Endothelial cell of umbilical vein (primary cell): ENCODE results near the gene LCT. TPM values are rescaled to one million over a fixed set of nuclear protein-coding genes. Genes with fewer than 3 reads are reported as not detected.

Experiments used
- BruUV-seq: library from RNA; stranded (reverse); fragments of 400-500 nt; replicated peaks from 2 replicates; lab custom pipeline; 2021; lab: Mats Ljungman, UMichigan
- CTCF ChIA-PET: fragments of 300-600, 350-600 bp; sonication (Branson Sonifier 250); formaldehyde crosslinking; loops from one replicate; lab custom pipeline; 2021; ENCODE audit warnings: antibody characterized with exemption, inconsistent platforms; lab: Charles Lee
- POLR2A ChIA-PET: fragments of 300-600, 350-600 bp; sonication (Branson Sonifier 250); formaldehyde crosslinking; loops from one replicate; lab custom pipeline; 2021; ENCODE audit warnings: antibody characterized with exemption, inconsistent platforms; lab: Charles Lee
- DNase-seq: peaks from one replicate; pipeline ENCODE4 v3.0.0-alpha.2; 2011; ENCODE audit warnings: low read depth, low spot score
- FAIRE-seq: peaks from 2 replicates; lab custom pipeline; 2011; peaks lifted over from hg19 to GRCh38; lab: Jason Lieb, UNC
- H2AFZ ChIP-seq: 2 replicates; pipeline ENCODE4 v1.6.0; 2012; ENCODE audit warnings: low read depth, low read length, control low read depth, inconsistent platforms
- H3K27ac ChIP-seq: 2 replicates; pipeline ENCODE4 v1.5.1; 2011; ENCODE audit warnings: low read depth, mild to moderate bottlenecking, control low read depth, low read length, moderate library complexity; ENCODE audit not compliant: insufficient read depth
- H3K27me3 ChIP-seq, 2 experiments: 2 replicates each; pipeline versions ENCODE4 v1.6.0 to v1.6.1; 2011; ENCODE audit warnings: low read length in 2 of 2, mixed read lengths in 1 of 2; ENCODE audit not compliant: control insufficient read depth in 2 of 2, insufficient read depth in 2 of 2
- H3K36me3 ChIP-seq, 2 experiments: 2 replicates in 1 of 2; 3 replicates in 1 of 2; pipeline ENCODE4 v1.5.1; 2011; ENCODE audit warnings: low read length in 2 of 2, mild to moderate bottlenecking in 1 of 2, moderate library complexity in 1 of 2; ENCODE audit not compliant: control insufficient read depth in 2 of 2, insufficient read depth in 2 of 2; ENCODE audit errors: extremely low read depth in 1 of 2
- H3K4me1 ChIP-seq: 3 replicates; pipeline ENCODE4 v1.5.1; 2011; ENCODE audit warnings: mild to moderate bottlenecking, low read length; ENCODE audit not compliant: control insufficient read depth, insufficient read depth; ENCODE audit errors: extremely low read depth
- H3K4me2 ChIP-seq: 2 replicates; pipeline ENCODE4 v1.6.1; 2011; ENCODE audit warnings: low read length, control low read depth, mixed read lengths; ENCODE audit not compliant: insufficient read depth
- H3K4me3 ChIP-seq, 3 experiments: fragments of 200-600 bp in 1 of 3; sonication (generic), shearing (Covaris generic) in 1 of 3; replicated peaks in 1 of 3; 2 replicates each; pipeline ENCODE4 v1.5.1; 2011 to 2016; ENCODE audit warnings: control low read depth in 3 of 3, low read length in 3 of 3, mild to moderate bottlenecking in 2 of 3, inconsistent platforms in 1 of 3, low read depth in 1 of 3, moderate library complexity in 1 of 3; ENCODE audit not compliant: insufficient read depth in 1 of 3
- H3K79me2 ChIP-seq: 2 replicates; pipeline ENCODE4 v1.6.0; 2012; ENCODE audit warnings: low read length, inconsistent platforms; ENCODE audit not compliant: control insufficient read depth, insufficient read depth
- H3K9ac ChIP-seq: replicated peaks from 2 replicates; pipeline ENCODE3; 2011; ENCODE audit warnings: low read length, control low read depth; ENCODE audit not compliant: insufficient read depth; ENCODE audit errors: extremely low read depth
- H3K9me1 ChIP-seq: replicated peaks from 3 replicates; pipeline ENCODE4 v1.6.0; 2011; ENCODE audit warnings: mild to moderate bottlenecking, low read length; ENCODE audit not compliant: control insufficient read depth, insufficient read depth; ENCODE audit errors: extremely low read depth
- H3K9me3 ChIP-seq: replicated peaks from 2 replicates; pipeline ENCODE4 v1.5.1; 2012; ENCODE audit warnings: low read length, inconsistent platforms; ENCODE audit not compliant: control insufficient read depth, insufficient read depth
- H4K20me1 ChIP-seq: replicated peaks from 2 replicates; pipeline ENCODE3; 2011; ENCODE audit warnings: mild to moderate bottlenecking, low read length; ENCODE audit not compliant: control insufficient read depth, insufficient read depth; ENCODE audit errors: extremely low read depth
- EZH2 ChIP-seq: IDR thresholded peaks from 2 replicates; pipeline ENCODE4 v1.6.1; 2012; ENCODE audit warnings: borderline replicate concordance, low read depth, mild to moderate bottlenecking, moderate library complexity, low read length, inconsistent platforms; ENCODE audit not compliant: severe bottlenecking
- FOS ChIP-seq: IDR thresholded peaks from 2 replicates; pipeline ENCODE4 v1.6.1; 2011; ENCODE audit warnings: mild to moderate bottlenecking, low read length, moderate library complexity, borderline replicate concordance; ENCODE audit not compliant: insufficient read depth
- GATA2 ChIP-seq: IDR thresholded peaks from 2 replicates; pipeline ENCODE4 v1.7.0; 2011; ENCODE audit warnings: low read depth, mild to moderate bottlenecking, moderate library complexity, mixed read lengths, low read length; ENCODE audit not compliant: insufficient read length, insufficient read depth
- JUN ChIP-seq: IDR thresholded peaks from 2 replicates; pipeline ENCODE4 v1.6.1; 2011; ENCODE audit warnings: borderline replicate concordance, low read depth; ENCODE audit not compliant: insufficient read length, insufficient read depth
- MYC ChIP-seq: IDR thresholded peaks from one replicate; pipeline ENCODE4 v1.6.1; 2011; ENCODE audit warnings: mild to moderate bottlenecking, low read depth, low read length
- POLR2A ChIP-seq: IDR thresholded peaks from 2 replicates; pipeline ENCODE4 v1.6.1; 2012; ENCODE audit warnings: low read depth, mild to moderate bottlenecking, control low read depth, low read length
- POLR2AphosphoS5 ChIP-seq: IDR thresholded peaks from 2 replicates; pipeline ENCODE4 v1.6.1; 2012; ENCODE audit warnings: low read depth, mild to moderate bottlenecking, control low read depth, low read length, moderate library complexity; ENCODE audit not compliant: insufficient read depth
- dilution Hi-C: fragments of 300-500 bp; cut with MboI; formaldehyde crosslinking; loops from one replicate; pipeline ENCODE4 v1.15.0; 2019; ENCODE audit warnings: low sequenced_read_pairs; ENCODE audit not compliant: extremely low pct_ligation_motif_present
- intact Hi-C: fragments of 100-400 bp; cut with micrococcal nuclease; formaldehyde crosslinking; loops from one replicate; pipeline ENCODE4 v1.10.0; 2022
- polyA plus RNA-seq, 4 experiments: library from polyadenylated mRNA; depleted of rRNA in 3 of 4; stranded (reverse) in 3 of 4; unstranded in 1 of 4; fragments of >200 nt; gene quantifications; 2 replicates each; pipeline versions ENCODE4 v1.2.1 to v1.2.3, GENCODE V29; 2011 to 2012; ENCODE audit warnings: missing spikeins in 1 of 4
- total RNA-seq: library from RNA; stranded (reverse); gene quantifications from 2 replicates; pipeline ENCODE4 v1.2.3, GENCODE V29; 2021
- TF ChIP-seq, protein P1 (sequence below): IDR thresholded peaks from 2 replicates; pipeline ENCODE4 v1.6.1; 2011; ENCODE audit not compliant: insufficient read depth, insufficient read length
- TF ChIP-seq, protein P2 (sequence below), 2 donors: IDR thresholded peaks; 1 replicate in 1 of 2; 2 replicates in 1 of 2; pipeline ENCODE4 v1.5.1; 2011; ENCODE audit warnings: low read length in 2 of 2, mild to moderate bottlenecking in 2 of 2, moderate library complexity in 2 of 2, control low read depth in 1 of 2, inconsistent platforms in 1 of 2, low read depth in 1 of 2; ENCODE audit not compliant: insufficient read depth in 1 of 2; ENCODE audit errors: extremely low read depth in 1 of 2

The LCT gene
- total and polyA plus RNA-seq, 2 donors (not counting 3 experiments of a cell fraction or from before 2014, with no cell fraction given): 0.07 TPM; not detected in 1

DNA sequence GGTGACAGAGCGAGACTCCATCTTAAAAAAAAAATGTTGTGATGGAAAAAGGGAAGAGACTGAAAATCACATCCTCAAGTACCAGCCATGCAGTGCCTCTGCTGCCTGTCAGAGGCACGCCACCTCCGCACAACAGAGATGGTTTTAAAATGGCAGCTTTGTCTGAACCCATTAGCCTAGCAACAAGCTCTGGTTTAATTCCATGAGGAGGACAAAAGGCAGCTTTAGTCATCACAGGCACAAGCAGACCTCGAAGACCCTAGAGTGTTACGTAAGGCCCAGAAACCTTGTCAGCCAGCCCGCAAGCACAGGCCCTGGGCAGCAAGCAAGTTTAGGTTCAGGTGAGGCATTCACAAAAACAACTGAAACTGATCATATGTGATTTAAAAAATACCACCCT lies 10.4 kb downstream of the LCT start:
- Histone ChIP-seq H4K20me1 (no peaks in the 10 kb centered on the region), H3K27ac (no peak overlapping the region), H3K9me1 (no peaks in the 10 kb centered on the region), H3K79me2 (no peaks in the 10 kb centered on the region), H3K4me3 (no peak overlapping the region), H3K36me3 (no peaks in the 10 kb centered on the region), H3K27me3 (peaks cover 1 to 4% of the 10 kb centered on the region in 2 experiments), H3K9me3 (no peaks in the 10 kb centered on the region), H2AFZ (no peak overlapping the region), H3K4me1 (no peaks in the 10 kb centered on the region), H3K9ac (no peak overlapping the region), H3K4me2 (no peak overlapping the region)
- ChIA-PET POLR2A (no interaction called here), CTCF (interaction anchor here (0.9 to 1.3 kb wide), 2 partner anchors 29 to 30 kb away, joined by 3 to 4 read pairs; no protein-coding TSS in a partner anchor)
- FAIRE-seq (no peak), DNase-seq (no peak)
- intact Hi-C loops: no loop called here
- dilution Hi-C loops: no loop called here
- TF ChIP-seq, protein P1, sequence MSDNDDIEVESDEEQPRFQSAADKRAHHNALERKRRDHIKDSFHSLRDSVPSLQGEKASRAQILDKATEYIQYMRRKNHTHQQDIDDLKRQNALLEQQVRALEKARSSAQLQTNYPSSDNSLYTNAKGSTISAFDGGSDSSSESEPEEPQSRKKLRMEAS: no peak
- TF ChIP-seq JUN (no peak), FOS (no peak), MYC (no peak), POLR2A (no peak), POLR2AphosphoS5 (no peak), GATA2 (no peak)
- BruUV-seq: no TSS peak

DNA sequence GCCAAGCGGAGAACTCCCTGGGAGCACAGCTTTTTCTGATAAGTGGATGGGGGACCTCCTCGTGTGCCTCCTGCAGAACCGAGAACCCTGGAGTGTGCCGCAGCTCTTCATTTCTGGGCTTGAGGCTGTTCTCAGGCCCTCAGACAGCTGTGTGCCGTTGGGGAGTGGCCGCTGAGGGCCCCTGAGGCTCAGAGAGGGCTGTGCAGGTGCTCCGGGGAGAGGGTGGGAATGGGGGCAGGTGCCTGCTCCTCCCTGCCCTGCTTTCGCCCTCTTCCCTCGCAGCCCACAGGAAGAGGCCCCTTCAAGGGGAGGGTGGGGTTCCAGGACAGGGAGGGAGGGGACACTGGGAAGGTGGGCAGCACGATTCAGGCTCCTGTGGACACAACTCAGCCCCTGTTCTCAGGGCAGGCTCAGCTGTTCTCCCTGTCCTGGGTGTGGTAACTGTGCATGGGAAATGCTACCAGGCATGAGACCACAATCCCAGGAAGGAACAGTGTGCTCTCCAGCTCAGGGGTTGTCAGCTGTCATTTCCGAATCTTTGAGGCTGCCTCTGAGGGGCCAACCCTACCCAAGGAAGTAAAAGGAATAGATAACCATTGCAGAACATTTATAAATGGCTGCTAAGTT lies 11.3 kb downstream of the LCT start:
- DNase-seq: no peak
- CTCF ChIA-PET: interaction anchor here (0.9 to 1.3 kb wide), 3 partner anchors 20 to 29 kb away, joined by 3 read pairs; no protein-coding TSS in a partner anchor
- no peak for FAIRE-seq

More for the DNA sequence above, 11.3 kb downstream of the LCT start:
- Histone ChIP-seq H3K9ac (no peak overlapping the region), H3K9me1 (no peaks in the 10 kb centered on the region), H3K36me3 (no peaks in the 10 kb centered on the region), H3K4me3 (no peak overlapping the region), H3K79me2 (no peaks in the 10 kb centered on the region), H4K20me1 (no peaks in the 10 kb centered on the region), H3K4me2 (no peak overlapping the region), H2AFZ (no peak overlapping the region), H3K27ac (no peak overlapping the region), H3K9me3 (no peaks in the 10 kb centered on the region), H3K4me1 (no peaks in the 10 kb centered on the region), H3K27me3 (peaks cover 1 to 4% of the 10 kb centered on the region in 2 experiments)
- POLR2A ChIA-PET: no interaction called here
- no TSS peak for BruUV-seq
- dilution Hi-C loops (no loop called here), intact Hi-C loops (no loop called here)
- no peak for TF ChIP-seq GATA2
- TF ChIP-seq, protein P1: no peak
- no peak for TF ChIP-seq JUN
- TF ChIP-seq MYC: no peak
- TF ChIP-seq POLR2A: no peak
- no peak for TF ChIP-seq FOS
- TF ChIP-seq POLR2AphosphoS5: no peak
- TF ChIP-seq, protein P2, sequence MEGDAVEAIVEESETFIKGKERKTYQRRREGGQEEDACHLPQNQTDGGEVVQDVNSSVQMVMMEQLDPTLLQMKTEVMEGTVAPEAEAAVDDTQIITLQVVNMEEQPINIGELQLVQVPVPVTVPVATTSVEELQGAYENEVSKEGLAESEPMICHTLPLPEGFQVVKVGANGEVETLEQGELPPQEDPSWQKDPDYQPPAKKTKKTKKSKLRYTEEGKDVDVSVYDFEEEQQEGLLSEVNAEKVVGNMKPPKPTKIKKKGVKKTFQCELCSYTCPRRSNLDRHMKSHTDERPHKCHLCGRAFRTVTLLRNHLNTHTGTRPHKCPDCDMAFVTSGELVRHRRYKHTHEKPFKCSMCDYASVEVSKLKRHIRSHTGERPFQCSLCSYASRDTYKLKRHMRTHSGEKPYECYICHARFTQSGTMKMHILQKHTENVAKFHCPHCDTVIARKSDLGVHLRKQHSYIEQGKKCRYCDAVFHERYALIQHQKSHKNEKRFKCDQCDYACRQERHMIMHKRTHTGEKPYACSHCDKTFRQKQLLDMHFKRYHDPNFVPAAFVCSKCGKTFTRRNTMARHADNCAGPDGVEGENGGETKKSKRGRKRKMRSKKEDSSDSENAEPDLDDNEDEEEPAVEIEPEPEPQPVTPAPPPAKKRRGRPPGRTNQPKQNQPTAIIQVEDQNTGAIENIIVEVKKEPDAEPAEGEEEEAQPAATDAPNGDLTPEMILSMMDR (IDR thresholded peaks at IDR 0.05; ENCODE audit: extremely low read depth in 1 of 2, insufficient read depth in 1 of 2, low read depth in 1 of 2, low read length in 2 of 2): no peak
- TF ChIP-seq EZH2: no peak
